Smooth muscle cell (in vitro differentiated cells): ENCODE measurements around the gene NOD2. TPM values are rescaled to one million over a fixed set of nuclear protein-coding genes. Genes with fewer than 3 reads are reported as not detected.

Source experiments
- DNase-seq: peaks from one replicate; lab custom pipeline; 2025; ENCODE audit not compliant: unreplicated experiment; lab: John Stamatoyannopoulos, UW
- H2AFZ ChIP-seq: fragments of 200-600 bp; sonication (generic); 2 replicates; pipeline ENCODE4 v1.6.0; 2016; ENCODE audit warnings: antibody characterized with exemption, low read depth, mild to moderate bottlenecking
- H3F3A ChIP-seq: fragments of 200-600 bp; sonication (generic); 2 replicates; pipeline ENCODE4 v1.6.0; 2017; ENCODE audit warnings: antibody characterized with exemption, low read depth
- H3K27ac ChIP-seq: fragments of 200-600 bp; sonication (generic); 2 replicates; pipeline ENCODE4 v1.5.1; 2016; ENCODE audit warnings: low read depth, mild to moderate bottlenecking
- H3K27me3 ChIP-seq: fragments of 200-600 bp; sonication (generic); 2 replicates; pipeline ENCODE4 v1.6.1; 2016; ENCODE audit warnings: low read depth, mild to moderate bottlenecking
- H3K36me3 ChIP-seq: fragments of 200-600 bp; sonication (generic); 2 replicates; pipeline ENCODE4 v1.5.1; 2016; ENCODE audit warnings: low read depth
- H3K4me1 ChIP-seq: fragments of 200-600 bp; sonication (generic); 2 replicates; pipeline ENCODE4 v1.5.1; 2016; ENCODE audit warnings: low read depth
- H3K4me2 ChIP-seq: fragments of 200-600 bp; sonication (generic); 2 replicates; pipeline ENCODE4 v1.6.0; 2016; ENCODE audit warnings: mild to moderate bottlenecking
- H3K4me3 ChIP-seq: fragments of 200-600 bp; sonication (generic); 2 replicates; pipeline ENCODE4 v1.5.1; 2016; ENCODE audit warnings: mild to moderate bottlenecking
- H3K79me2 ChIP-seq: fragments of 200-600 bp; sonication (generic); 2 replicates; pipeline ENCODE4 v1.6.0; 2016; ENCODE audit warnings: low read depth, mild to moderate bottlenecking
- H3K9ac ChIP-seq: fragments of 200-600 bp; sonication (generic); 2 replicates; pipeline ENCODE4 v1.6.0; 2016; ENCODE audit warnings: low read depth
- H3K9me3 ChIP-seq: fragments of 200-600 bp; sonication (generic); replicated peaks from 2 replicates; pipeline ENCODE4 v1.5.1; 2016; ENCODE audit warnings: low read depth
- H4K20me1 ChIP-seq: fragments of 200-600 bp; sonication (generic); 2 replicates; pipeline ENCODE4 v1.6.0; 2016; ENCODE audit warnings: low read depth
- WGBS: methylation state at CpG from one replicate; pipeline ENCODE4 v1.1.7; 2016; ENCODE audit warnings: low lambda C conversion rate; 5-methylcytosine and 5-hydroxymethylcytosine counted together
- polyA plus RNA-seq: library from polyadenylated mRNA; unstranded; fragments of >200 nt; fragmentation: Nextera tagmentation; extraction: Ambion mirVana; gene quantifications from 2 replicates; pipeline ENCODE4 v1.2.1, GENCODE V29; 2016
- total RNA-seq: library from RNA; depleted of rRNA; stranded (reverse); fragments of >200 nt; gene quantifications from 2 replicates; pipeline ENCODE4 v1.2.3, GENCODE V29; 2014
- TF ChIP-seq, protein P1 (sequence below): fragments of 200-600 bp; sonication (generic); IDR thresholded peaks from 2 replicates; pipeline ENCODE4 v1.5.1; 2017; ENCODE audit warnings: borderline replicate concordance, mild to moderate bottlenecking, antibody characterized with exemption; ENCODE audit not compliant: insufficient read depth, poor library complexity, severe bottlenecking

Gene NOD2
- total and polyA plus RNA-seq, 2 experiments from 2014 or later, result 0.90 TPM; not detected in 1

DNA sequence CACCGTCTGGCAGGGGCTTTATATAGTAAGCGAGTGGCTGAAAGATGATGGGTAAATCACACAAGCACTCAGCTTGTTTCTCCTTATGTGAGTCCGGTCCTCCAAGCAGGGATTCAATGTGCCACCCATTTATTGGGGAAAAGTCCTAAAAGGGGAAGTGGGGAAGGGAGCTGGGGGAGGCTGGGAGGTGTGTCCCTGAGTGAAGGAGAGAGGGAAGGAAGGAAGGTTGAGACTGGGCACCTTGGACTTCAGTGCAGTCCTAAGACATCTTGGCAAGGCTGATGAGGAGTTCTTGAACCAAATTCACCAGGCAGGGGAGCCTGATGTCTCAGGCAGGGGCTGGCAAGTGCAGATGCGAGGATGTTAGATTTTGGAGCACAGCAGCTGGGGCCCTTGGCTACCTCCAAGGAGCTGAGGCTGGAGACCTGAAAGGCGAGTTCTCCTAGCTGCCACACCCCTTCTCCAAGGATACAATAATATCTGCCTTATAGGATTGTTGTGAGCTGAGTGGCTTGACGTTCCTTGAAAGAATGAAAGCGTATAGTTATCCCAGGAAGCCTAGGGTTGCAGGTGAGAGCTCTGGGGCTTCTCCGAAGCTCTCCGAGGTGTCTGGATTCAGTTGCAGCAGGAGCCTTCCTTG lies 25.5 kb downstream of the NOD2 start:
- Histone ChIP-seq H3K9me3 (no peaks in the 10 kb centered on the region), H3K36me3 (no peaks in the 10 kb centered on the region), H4K20me1 (no peaks in the 10 kb centered on the region), H3K4me2 (no peak overlapping the region), H2AFZ (no peak overlapping the region), H3K79me2 (no peaks in the 10 kb centered on the region), H3F3A (no peaks in the 10 kb centered on the region), H3K9ac (no peak overlapping the region), H3K27ac (peak overlapping the region; percentile 28), H3K4me3 (no peak overlapping the region), H3K27me3 (no peaks in the 10 kb centered on the region), H3K4me1 (no peaks in the 10 kb centered on the region)
- 76% methylated on average over 9 of the region's 9 CpGs for WGBS
- no peak for DNase-seq
- TF ChIP-seq, protein P1, sequence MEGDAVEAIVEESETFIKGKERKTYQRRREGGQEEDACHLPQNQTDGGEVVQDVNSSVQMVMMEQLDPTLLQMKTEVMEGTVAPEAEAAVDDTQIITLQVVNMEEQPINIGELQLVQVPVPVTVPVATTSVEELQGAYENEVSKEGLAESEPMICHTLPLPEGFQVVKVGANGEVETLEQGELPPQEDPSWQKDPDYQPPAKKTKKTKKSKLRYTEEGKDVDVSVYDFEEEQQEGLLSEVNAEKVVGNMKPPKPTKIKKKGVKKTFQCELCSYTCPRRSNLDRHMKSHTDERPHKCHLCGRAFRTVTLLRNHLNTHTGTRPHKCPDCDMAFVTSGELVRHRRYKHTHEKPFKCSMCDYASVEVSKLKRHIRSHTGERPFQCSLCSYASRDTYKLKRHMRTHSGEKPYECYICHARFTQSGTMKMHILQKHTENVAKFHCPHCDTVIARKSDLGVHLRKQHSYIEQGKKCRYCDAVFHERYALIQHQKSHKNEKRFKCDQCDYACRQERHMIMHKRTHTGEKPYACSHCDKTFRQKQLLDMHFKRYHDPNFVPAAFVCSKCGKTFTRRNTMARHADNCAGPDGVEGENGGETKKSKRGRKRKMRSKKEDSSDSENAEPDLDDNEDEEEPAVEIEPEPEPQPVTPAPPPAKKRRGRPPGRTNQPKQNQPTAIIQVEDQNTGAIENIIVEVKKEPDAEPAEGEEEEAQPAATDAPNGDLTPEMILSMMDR, result no peak

DNA sequence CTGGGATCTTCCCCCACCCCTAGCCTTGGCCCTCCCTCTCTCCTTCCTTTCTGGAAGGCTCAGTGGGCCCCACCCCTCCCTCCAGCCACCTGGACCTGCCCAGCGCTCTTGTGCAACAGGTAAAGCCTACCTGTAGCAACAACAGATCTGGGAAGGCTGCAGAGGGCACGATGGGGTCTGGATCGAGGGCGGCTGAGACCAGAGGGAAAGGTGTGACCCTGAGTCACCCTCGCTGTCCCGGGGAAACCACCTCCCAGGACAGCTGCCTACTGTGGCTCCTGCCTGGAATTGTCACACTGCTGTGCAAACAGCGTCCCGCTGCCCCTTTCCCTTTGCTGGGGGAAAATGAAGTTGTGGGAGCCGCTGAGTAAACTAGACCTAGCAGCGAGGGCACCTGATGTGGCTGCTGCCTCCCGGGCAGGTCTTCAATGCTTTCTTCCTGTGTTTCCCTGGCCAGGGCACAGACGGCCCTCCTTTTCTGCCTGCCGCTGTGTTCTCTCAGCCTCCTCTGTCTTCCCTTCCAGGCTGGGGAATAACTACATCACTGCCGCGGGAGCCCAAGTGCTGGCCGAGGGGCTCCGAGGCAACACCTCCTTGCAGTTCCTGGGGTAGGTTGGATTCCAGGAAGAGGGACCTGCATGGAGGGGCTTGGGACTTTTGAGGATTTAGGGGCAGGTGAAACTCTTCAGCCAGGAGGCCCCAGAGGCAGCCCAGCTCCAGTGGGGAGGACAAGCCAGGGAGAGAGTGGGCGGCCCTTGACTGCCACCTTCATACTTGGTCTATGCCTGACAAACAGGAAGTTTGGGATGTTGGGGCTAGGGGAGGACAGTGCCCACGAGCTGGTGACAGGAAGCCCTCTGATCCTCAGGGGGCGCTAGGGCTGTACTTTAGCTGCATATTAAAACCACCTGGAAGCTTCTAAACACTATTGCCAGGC lies 26.3 kb downstream of the NOD2 start:
- H3K27ac ChIP-seq, result peak overlapping the region; percentile 28

DNA sequence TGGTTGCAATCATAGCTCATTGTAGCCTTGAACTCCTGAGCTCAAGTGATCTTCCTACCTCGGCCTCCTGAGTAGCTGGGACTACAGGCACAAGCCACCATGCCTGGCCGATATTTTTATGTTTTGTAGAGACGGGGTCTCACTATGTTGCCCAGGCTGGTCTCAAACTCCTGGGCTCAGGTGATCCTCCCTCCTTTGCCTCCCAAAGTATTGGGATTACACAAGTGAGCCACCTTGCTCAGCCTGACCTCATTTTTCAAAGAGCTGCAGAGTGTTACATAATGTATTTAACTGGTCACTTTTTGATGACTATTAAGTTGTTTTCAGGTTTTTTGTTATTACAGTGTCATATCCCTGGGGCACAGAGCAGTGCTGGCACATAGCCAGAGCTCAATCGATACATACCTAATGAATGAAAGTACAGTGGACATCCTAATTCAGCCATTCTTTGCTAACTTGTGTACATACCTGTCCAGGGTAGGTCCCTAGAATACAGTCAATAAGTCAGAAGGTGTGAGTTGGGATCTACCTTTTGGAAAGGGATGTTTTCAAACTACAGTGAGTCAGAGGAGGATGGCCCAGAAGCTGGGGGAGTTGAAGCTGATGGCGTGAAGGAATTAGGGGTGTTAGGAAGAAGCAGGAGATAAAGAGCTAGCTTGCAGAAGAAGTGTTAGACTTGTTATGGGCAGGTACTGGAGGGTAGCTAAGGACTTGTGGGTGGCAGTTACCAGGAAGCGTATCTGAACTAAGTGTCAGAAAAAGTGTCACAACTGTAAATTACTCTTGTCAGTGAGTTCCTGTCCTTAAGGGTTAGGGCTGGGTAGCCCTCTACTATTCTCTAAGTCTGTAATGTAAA lies 28.4 kb downstream of the NOD2 start:
- Histone ChIP-seq H3K27ac (no peak overlapping the region), H3K27me3 (no peaks in the 10 kb centered on the region), H3K4me3 (no peak overlapping the region), H3K9ac (no peak overlapping the region), H2AFZ (no peak overlapping the region), H3K4me1 (no peaks in the 10 kb centered on the region), H4K20me1 (no peaks in the 10 kb centered on the region), H3K9me3 (no peaks in the 10 kb centered on the region), H3K79me2 (no peaks in the 10 kb centered on the region), H3K4me2 (no peak overlapping the region), H3K36me3 (no peaks in the 10 kb centered on the region), H3F3A (no peaks in the 10 kb centered on the region)
- DNase-seq, result no peak
- WGBS, result 90% methylated on average over 6 of the region's 6 CpGs
- TF ChIP-seq, protein P1, result no peak

More for the DNA sequence above, 26.3 kb downstream of the NOD2 start:
- 82% methylated on average over 20 of the region's 20 CpGs for WGBS
- no peaks in the 10 kb centered on the region for H3K27me3 ChIP-seq
- H3K9me3 ChIP-seq, result no peaks in the 10 kb centered on the region
- no peaks in the 10 kb centered on the region for H3F3A ChIP-seq
- no peak for DNase-seq
- H4K20me1 ChIP-seq, result no peaks in the 10 kb centered on the region
- H3K4me1 ChIP-seq, result no peaks in the 10 kb centered on the region
- no peak overlapping the region for H2AFZ ChIP-seq
- no peak overlapping the region for H3K4me2 ChIP-seq
- H3K4me3 ChIP-seq, result no peak overlapping the region
- no peak overlapping the region for H3K9ac ChIP-seq
- no peaks in the 10 kb centered on the region for H3K36me3 ChIP-seq
- no peaks in the 10 kb centered on the region for H3K79me2 ChIP-seq
- TF ChIP-seq, protein P1, result no peak
